HG03280 (cell line): Measurements from ENCODE around the gene PDE5A.
"Not testable (repeated sequence)": the region's sequence is repeated elsewhere in the genome, so short reads cannot be mapped to it uniquely, and the experiment has no call there.

ENCODE experiments used
- ATAC-seq: cut with Tn5 transposase; IDR thresholded peaks from one replicate; pipeline ENCODE4 v1.9.1; 2021; ENCODE audit warnings: mild to moderate bottlenecking, moderate library complexity; ENCODE audit not compliant: unreplicated experiment

The PDE5A gene

DNA sequence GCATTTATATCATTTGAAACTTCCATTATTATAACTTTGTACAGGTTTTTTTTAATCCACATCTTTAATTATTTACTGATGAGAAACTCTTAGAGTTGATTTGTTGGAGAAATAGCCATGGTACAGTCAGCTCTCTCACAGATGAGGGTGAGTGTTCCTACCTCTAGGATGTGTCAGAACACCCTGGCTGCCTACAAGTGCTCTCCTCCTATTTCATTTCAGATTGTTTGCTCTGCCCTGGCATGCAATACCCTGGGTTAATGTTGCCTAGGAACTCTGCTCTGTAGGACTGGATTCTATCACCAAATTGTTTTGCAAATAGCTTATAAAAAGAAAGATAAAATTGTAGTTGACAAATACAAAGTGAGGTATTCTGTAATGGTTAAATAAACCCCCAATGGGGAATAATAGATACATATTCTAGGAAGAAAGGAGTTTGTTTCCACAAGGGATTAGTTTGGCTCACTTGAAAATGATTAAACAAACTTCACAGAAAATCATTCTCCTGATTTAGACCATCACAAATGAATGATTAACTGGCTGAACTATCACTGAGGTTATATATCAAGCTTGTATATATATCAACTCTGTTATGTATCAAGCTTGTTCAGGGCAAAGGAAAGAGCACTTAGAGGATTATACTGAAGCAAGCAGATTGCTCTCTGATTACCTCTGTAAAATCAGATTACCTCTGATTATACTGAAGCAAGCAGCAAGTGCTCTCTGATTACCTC is 150.0 kb downstream of the PDE5A start:
- ATAC-seq: no peak

DNA sequence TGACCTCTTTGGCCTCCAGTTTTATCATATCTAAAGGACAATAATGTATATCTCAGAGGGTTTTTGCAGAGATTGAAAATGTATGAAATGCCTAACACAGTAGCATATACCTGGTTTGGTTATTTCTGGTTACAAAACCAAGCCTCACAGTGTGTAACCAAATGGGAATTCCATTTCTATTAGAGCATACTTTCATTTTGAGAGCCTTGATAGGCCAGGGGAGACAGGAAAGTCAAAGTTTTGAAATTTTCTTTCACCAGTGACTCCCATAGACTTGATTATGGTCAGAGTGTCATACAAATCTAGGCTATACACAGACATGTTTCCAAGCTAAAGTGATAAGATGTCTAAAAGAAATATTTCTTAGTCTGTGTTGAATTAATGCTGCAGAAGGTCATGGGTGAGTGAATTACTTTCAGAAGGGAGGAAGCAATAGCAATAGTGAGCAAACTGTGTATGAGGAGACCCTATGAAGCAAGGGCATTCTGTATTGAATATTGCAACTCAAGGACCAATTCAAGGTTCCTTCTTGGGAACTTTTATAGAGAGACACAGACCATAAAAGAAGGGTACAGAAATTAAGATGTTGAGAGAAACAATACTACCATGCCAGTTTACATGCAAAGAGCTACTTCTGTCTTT is 151.1 kb downstream of the PDE5A start:
- no peak for ATAC-seq

DNA sequence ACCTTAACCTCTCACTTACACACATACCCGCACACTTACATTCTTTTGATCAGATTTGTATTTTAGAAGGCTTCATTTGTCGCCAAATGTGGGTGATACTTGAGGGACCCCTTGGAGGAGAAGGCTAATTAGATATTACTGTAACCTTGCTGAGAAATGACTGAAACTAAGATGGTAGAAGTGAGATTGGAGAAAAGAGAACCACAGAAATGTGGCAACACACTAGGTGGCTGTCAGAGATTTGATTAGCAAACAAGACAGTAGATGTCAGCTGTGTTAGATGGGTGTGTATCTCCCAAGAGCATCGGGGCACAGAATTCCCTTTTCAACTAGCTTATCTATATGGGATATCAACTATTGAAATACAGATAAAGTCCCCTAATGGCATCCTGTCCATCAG is 157.3 kb downstream of the PDE5A start:
- peak; percentile 44 for ATAC-seq

DNA sequence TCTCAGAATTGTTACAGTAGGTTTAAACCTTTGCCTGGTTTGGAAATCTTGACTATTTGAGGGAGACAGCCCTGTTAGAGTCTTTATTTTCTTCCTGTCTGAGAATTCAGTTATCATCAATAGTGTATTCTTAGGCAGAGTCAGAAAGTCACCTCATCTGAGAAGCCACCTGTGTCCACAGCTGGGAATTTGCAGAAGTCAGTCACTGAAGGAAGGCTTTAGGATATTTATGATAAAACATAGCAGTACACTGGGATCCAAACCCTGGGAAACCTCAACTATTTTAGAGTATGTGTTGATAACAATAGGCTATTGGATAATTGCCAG is 157.9 kb downstream of the PDE5A start:
- peak; percentile 41 for ATAC-seq

DNA sequence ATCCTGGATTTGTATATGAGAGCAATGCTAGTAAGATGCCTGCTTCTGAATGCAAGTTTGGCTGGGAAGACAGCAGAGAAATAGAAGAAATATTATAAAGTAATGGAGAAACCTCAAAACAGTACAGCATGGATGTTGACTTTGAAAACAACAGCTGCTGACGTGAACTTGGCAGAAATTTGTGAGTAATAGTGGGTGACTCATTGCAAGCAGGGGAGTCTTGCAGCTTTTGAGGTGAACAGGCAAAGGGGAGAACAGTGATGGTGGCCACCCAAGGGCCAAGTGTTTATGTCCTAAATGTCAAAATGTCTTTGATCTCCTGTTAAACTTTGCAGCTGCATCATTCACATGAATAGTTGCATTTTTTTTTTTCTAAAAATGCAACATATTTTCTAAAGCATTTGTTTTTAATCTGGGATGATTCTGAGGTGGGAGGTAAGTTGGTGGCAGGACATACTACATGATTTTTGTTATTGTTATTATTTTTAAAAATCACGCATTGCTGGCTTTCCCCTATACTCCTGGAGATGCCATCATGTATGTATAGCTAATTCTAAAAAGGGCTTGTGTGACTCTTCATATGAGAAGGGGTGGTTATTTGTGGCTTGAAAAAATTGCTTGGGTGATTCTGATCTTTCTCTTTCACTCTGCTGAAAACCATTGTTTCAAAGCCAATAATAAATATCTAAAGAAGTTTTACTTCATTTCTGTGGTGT is 158.4 kb downstream of the PDE5A start:
- peak; percentile 66 for ATAC-seq

DNA sequence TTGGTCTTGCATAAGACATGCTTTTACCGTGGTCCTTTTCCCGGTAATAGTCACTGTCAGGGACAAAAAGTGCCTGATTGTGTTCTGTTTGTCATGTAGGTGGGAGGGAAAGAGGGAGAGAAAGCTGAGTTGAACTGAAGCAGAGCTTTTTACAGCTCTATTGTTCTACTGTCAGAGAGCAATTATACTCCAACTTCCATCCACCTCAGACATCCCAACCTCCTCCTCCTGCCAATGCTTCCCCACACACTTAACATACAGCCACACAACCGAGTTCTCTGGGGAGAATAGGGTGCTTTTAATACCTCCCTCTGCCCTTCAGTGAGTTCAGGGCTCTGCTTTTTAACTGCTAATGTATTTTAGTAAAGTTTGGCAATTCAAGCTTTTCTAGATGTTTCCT is 159.6 kb downstream of the PDE5A start:
- not testable (repeated sequence) for ATAC-seq

DNA sequence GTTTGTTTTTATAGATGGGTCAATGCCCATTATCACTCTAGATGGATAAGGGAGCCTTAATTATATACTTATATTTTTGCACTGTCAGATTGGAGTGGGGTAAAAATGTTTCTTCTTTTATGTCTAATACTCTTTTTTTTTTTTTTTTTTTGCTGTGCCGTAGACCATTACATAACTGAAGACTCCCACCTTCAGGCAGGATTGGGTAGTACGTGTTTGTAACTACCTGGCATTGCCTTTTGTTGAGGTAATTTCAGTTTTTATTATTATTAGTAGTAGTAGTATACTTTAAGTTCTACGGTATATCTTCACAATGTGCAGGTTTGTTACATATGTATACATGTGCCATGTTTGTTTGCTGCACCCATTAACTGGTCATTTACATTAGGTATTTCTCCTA is 165.9 kb downstream of the PDE5A start:
- ATAC-seq: not testable (repeated sequence)

DNA sequence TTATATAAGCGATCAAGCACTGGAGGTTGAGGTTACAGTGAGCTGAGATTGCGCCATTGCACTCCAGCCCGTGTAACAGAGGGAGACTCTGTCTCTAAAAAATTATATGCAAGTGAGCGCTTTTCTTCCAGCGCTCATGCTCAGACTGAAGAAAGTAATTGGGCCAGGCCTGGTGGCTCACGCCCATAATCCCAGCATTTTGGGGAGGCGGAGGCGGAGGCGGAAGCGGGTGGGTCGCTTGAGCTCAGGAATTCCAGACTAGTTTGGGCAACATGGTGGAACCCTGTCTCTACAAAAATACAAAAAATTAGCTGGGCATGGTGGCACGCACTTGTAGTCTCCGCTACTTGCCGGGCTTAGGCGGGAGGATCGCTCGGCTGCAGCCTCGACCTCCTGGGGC is 172.9 kb downstream of the PDE5A start:
- not testable (repeated sequence) for ATAC-seq

DNA sequence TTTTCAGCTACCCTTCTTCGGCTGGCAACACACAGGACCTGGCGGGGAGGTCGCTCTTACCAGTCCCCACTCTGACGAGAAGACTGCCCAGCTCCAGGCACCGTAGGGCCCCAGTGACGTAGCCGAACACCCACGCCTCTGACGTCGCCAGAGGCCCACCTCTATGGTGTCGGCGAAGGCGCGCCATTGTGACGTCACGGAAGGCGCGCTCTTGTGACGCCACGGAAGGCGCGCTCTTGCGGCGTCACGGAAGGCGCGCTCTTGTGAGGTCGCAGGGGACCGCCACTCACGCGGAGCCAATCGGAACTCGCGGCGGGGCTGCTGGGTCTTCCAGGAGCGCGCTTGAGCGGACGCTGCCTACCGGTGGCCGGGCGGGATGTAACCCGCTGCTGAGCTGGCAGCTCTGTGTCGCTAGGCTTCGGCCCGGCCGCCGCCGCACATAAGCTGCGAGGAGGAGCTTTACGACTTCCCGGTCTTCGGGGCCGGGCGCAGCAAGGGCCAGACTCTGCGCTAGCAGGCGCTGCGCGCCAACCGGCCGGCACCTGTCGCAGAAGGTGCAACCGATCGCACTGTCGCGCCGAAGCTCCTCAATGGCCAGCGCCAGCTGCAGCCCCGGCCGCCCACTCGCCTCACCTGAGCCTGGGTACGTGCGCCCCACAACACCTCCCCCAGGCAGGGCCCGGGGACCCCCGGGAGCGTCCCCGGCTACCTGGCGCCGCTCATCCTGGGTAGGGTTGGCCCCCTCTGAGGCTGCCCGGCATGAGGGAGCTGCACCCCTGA is 173.9 kb downstream of the PDE5A start:
- ATAC-seq: peak; percentile 100

DNA sequence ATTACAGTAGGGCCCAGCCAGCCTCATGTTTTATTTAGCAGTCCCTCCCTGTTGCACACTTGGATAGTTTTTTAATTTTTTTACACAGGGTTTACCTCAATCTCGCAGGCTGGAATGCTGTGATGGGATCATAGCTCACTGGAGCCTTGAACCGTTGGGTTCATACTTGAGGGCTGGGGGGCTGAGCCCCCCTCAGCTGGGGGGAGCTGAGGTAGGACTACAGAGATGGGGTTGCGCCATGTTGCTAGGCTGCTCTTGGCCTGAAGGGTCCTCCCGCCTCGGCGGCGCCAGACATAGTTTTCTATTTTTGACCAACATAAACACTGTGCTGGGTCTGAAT is 174.5 kb downstream of the PDE5A start:
- peak; percentile 17 for ATAC-seq

DNA sequence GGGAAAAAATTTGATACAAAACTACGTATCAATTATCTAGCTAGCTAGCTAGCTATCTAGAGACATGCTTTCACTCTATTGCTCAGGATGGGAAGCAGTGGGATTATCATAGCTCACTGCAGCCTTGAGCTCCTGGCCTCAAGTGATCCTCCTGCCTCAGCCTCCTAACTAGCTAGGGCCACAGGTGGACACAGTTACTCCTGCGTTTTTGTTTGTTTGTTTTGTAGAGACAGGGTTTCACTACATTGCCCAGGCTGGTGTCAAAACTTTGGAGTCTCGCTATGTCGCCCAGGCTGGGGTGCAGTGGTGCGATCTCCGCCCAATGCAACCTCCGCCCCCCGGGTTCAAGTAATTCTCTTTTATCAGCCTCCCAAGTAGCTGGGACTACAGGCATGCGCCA is 175.3 kb downstream of the PDE5A start:
- ATAC-seq: not testable (repeated sequence)

DNA sequence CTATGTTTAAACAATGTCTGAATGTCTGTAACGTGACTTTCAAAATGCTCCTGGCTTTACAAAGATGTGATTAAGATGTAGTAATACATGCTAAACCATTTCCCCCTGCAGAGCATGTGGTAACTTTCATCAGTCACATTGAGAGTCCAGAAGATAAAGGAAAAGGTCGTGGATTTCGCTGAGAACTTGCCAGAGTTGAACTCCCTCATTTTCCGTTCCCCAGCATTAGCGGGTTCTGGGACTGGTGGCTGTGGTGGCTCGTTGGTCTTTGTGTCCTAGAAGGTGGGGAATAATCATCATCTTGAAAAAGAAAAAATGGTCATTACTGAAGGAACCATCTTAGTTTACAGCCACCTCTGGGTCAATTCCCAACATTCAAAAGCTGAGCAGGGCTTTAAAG is 178.8 kb downstream of the PDE5A start:
- not testable (repeated sequence) for ATAC-seq
